ENCODE measurements around the gene MAN1B1.

Gene MAN1B1

GRCh38 chr9:137086531-137087408 lies at the start of gene MAN1B1:
MAN1B1 (plus strand) TSS chr9:137086985; CDS start chr9:137087000, 15 bp downstream.
- peak; percentile 99 for DNase-seq

- no peak for DNase-seq
These were observed 49.8 kb upstream of the MAN1B1 start for GRCh38 chr9:137037035-137037434.

GRCh38 chr9:137037483-137037882 lies 49.3 kb upstream of the MAN1B1 start:
- DNase-seq = no peak

GRCh38 chr9:137038916-137039315 lies 47.9 kb upstream of the MAN1B1 start:
- DNase-seq = no peak

GRCh38 chr9:137039611-137040366 lies 47.0 kb upstream of the MAN1B1 start:
- no peak for DNase-seq

- DNase-seq = no peak
These were observed 46.2 kb upstream of the MAN1B1 start for GRCh38 chr9:137040568-137040967.

GRCh38 chr9:137041124-137041523 lies 45.7 kb upstream of the MAN1B1 start:
- no peak for DNase-seq

- DNase-seq = no peak
These were observed 43.7 kb upstream of the MAN1B1 start for GRCh38 chr9:137042751-137043727.

- no peak for DNase-seq
These were observed 42.7 kb upstream of the MAN1B1 start for GRCh38 chr9:137044037-137044436.

GRCh38 chr9:137044502-137045177 lies 42.1 kb upstream of the MAN1B1 start:
- peak; percentile 86 for DNase-seq

GRCh38 chr9:137045294-137046087 lies 41.3 kb upstream of the MAN1B1 start:
- peak; percentile 27 for DNase-seq

- peak; percentile 84 for DNase-seq
These were observed 40.5 kb upstream of the MAN1B1 start, which contains the start of gene NPDC1 for GRCh38 chr9:137046088-137046787. NPDC1 (minus strand) TSS chr9:137046177; CDS start chr9:137045989, 188 bp downstream.

GRCh38 chr9:137048655-137049543 lies 37.9 kb upstream of the MAN1B1 start:
- DNase-seq = no peak

- DNase-seq = peak; percentile 69
These were observed 37.0 kb upstream of the MAN1B1 start for GRCh38 chr9:137049544-137050449.

- no peak for DNase-seq
These were observed 36.2 kb upstream of the MAN1B1 start for GRCh38 chr9:137050570-137050969.

- DNase-seq = no peak
These were observed 35.5 kb upstream of the MAN1B1 start for GRCh38 chr9:137051145-137051724.

- DNase-seq = no peak
These were observed 34.5 kb upstream of the MAN1B1 start for GRCh38 chr9:137052293-137052692.

Measured in NCI-H345 (cell line).